Transverse colon (tissue), 4 donors: ENCODE measurements around the gene OOSP4B. TPM values are rescaled to one million over a fixed set of nuclear protein-coding genes. Genes with fewer than 3 reads are reported as not detected.

Experiments
- DNase-seq: peaks from one replicate; pipeline ENCODE4 v3.0.0-alpha.2; 2019
- H3K27ac ChIP-seq, 4 donors: fragments of 200-600 bp; sonication (generic); 2 replicates each; pipeline ENCODE4 v1.5.1; 2016 to 2018; ENCODE audit warnings: inconsistent platforms in 4 of 4
- H3K27me3 ChIP-seq: fragments of 200-600 bp; sonication (generic); 2 replicates; pipeline ENCODE4 v1.5.1; 2017; ENCODE audit warnings: inconsistent platforms
- H3K36me3 ChIP-seq, 4 donors: fragments of 200-600 bp; sonication (generic); 2 replicates each; pipeline ENCODE4 v1.5.1; 2017 to 2019; ENCODE audit warnings: inconsistent platforms in 4 of 4
- H3K4me1 ChIP-seq, 4 donors: fragments of 200-600 bp; sonication (generic); 2 replicates each; pipeline ENCODE4 v1.5.1; 2017 to 2020; ENCODE audit warnings: inconsistent platforms in 4 of 4
- H3K4me3 ChIP-seq, 4 donors: fragments of 200-600 bp; sonication (generic); 1 replicate in 1 of 4; 2 replicates in 3 of 4; pipeline versions ENCODE4 v1.5.1 to v1.6.1; 2017 to 2019; ENCODE audit warnings: inconsistent platforms in 4 of 4
- H3K9me3 ChIP-seq, 2 donors: fragments of 200-600 bp; sonication (generic); 2 replicates each; pipeline ENCODE4 v1.5.1; 2017 to 2019; ENCODE audit warnings: inconsistent platforms in 2 of 2
- EP300 ChIP-seq: sonication (generic); formaldehyde crosslinking; IDR thresholded peaks from one replicate; pipeline ENCODE4 v1.6.1; 2017; ENCODE audit warnings: antibody characterized with exemption, low read depth
- POLR2A ChIP-seq: fragments of 450-650 bp; IDR thresholded peaks from one replicate; pipeline ENCODE4 v1.6.1; 2016; ENCODE audit warnings: antibody characterized with exemption, mild to moderate bottlenecking, moderate library complexity
- POLR2AphosphoS5 ChIP-seq, 3 donors: sonication (generic); formaldehyde crosslinking; IDR thresholded peaks; one replicate each; pipeline ENCODE4 v1.6.1; 2016; ENCODE audit warnings: antibody characterized with exemption in 3 of 3
- WGBS, 2 donors: methylation state at CpG; one replicate each; pipeline ENCODE4 v1.1.5; 2018; ENCODE audit warnings: low coverage in 1 of 2; 5-methylcytosine and 5-hydroxymethylcytosine counted together
- in situ Hi-C, 4 donors: fragments of 200-750 bp; cut with MboI; loops; one replicate each; pipeline versions ENCODE4 v1.15.0 to v1.15.1; 2017; ENCODE audit warnings: low sequenced_read_pairs in 3 of 4, low pct_ligation_motif_present in 1 of 4, low pct_unique_long_range_greater_than_20kb in 1 of 4
- intact Hi-C: fragments of 100-400 bp; cut with DNase I; formaldehyde crosslinking; loops from one replicate; pipeline ENCODE4 v1.15.1; 2023; ENCODE audit warnings: low total_unique reads
- total RNA-seq, 4 donors: library from RNA; depleted of rRNA; stranded (reverse); fragments of >200 nt; gene quantifications; one replicate each; pipeline ENCODE4 v1.1.0, GENCODE V29; 2016
- TF ChIP-seq, protein P1 (sequence below), 5 experiments: fragments of 200-600 bp in 3 of 5; fragments of 450-650 bp in 2 of 5; sonication (generic) in 3 of 5; IDR thresholded peaks; 1 replicate in 2 of 5; 2 replicates in 3 of 5; pipeline ENCODE4 v1.5.1; 2016 to 2017; ENCODE audit warnings: antibody characterized with exemption in 5 of 5, inconsistent platforms in 3 of 5, mild to moderate bottlenecking in 2 of 5, moderate library complexity in 1 of 5

OOSP4B gene
- total RNA-seq, 4 donors from 2014 or later, result not detected

DNA sequence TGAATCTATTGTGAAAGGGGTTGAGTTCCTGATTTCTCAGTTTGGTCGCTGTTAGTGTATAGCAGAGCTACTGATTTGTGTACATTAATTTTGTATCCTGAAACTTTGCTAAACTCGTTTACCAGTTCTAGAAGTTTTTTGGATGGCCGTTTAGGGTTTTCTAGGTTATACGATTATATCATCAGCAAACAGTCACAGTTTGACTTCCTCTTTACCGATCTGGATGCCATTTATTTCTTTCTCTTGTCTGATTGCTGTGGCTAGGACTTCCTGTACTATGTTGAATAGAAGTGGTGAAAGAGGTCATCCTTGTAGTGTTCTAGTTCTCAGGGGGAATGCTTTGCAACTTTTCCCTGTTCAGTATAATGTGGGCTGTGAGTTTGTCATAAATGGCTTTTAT is 24.6 kb upstream of the OOSP4B start:
- no peaks in the 10 kb centered on the region for H3K27me3 ChIP-seq
- DNase-seq, result no peak
- WGBS, 2 donors, result 59 to 67% methylated on average over 4 to 5 of the region's 5 CpGs
- H3K4me1 ChIP-seq, result no peaks in the 10 kb centered on the region
- in situ Hi-C loops (no loop called here), intact Hi-C loops (no loop called here)
- no peak overlapping the region for H3K4me3 ChIP-seq
- TF ChIP-seq POLR2AphosphoS5 (IDR thresholded peaks at IDR 0.05) (no peak), EP300 (no peak), POLR2A (no peak)
- TF ChIP-seq, protein P1, sequence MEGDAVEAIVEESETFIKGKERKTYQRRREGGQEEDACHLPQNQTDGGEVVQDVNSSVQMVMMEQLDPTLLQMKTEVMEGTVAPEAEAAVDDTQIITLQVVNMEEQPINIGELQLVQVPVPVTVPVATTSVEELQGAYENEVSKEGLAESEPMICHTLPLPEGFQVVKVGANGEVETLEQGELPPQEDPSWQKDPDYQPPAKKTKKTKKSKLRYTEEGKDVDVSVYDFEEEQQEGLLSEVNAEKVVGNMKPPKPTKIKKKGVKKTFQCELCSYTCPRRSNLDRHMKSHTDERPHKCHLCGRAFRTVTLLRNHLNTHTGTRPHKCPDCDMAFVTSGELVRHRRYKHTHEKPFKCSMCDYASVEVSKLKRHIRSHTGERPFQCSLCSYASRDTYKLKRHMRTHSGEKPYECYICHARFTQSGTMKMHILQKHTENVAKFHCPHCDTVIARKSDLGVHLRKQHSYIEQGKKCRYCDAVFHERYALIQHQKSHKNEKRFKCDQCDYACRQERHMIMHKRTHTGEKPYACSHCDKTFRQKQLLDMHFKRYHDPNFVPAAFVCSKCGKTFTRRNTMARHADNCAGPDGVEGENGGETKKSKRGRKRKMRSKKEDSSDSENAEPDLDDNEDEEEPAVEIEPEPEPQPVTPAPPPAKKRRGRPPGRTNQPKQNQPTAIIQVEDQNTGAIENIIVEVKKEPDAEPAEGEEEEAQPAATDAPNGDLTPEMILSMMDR (IDR thresholded peaks at IDR 0.05), result no peak
- no peak overlapping the region for H3K27ac ChIP-seq
- H3K36me3 ChIP-seq, result no peaks in the 10 kb centered on the region
- H3K9me3 ChIP-seq, result peaks cover 0 to 12% of the 10 kb centered on the region in 2 donors

DNA sequence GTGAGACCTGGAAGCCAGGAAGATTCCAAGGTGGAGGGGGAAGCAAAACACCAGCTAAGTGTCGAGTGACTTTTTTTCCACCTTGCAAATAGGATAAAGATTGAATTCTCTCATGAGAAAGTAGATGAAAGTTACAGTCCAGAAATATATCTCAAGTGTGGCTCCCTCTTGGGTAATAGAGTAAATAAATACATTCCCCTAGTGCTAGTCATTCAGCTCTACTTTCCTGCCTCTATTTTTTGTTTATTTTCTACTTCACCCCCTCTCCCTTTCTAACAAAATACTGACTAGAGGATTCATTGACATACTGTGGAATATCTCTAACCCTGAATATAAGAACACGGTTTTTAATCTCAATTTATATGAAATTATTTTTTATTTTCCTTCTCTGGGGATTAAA is 19.2 kb upstream of the OOSP4B start:
- intact Hi-C loops, result no loop called here
- in situ Hi-C loops, result no loop called here
- 65 to 71% methylated on average over 2 of the region's 2 CpGs for WGBS, 2 donors
- H3K27me3 ChIP-seq, result no peaks in the 10 kb centered on the region
- no peaks in the 10 kb centered on the region for H3K4me1 ChIP-seq
- H3K36me3 ChIP-seq, result no peaks in the 10 kb centered on the region
- H3K27ac ChIP-seq, result no peak overlapping the region
- H3K4me3 ChIP-seq, result no peak overlapping the region
- no peak for DNase-seq
- TF ChIP-seq, protein P1 (IDR thresholded peaks at IDR 0.05), result no peak
- TF ChIP-seq EP300, result no peak
- TF ChIP-seq POLR2AphosphoS5 (IDR thresholded peaks at IDR 0.05), result no peak
- TF ChIP-seq POLR2A, result no peak
- H3K9me3 ChIP-seq, result no peaks in the 10 kb centered on the region

DNA sequence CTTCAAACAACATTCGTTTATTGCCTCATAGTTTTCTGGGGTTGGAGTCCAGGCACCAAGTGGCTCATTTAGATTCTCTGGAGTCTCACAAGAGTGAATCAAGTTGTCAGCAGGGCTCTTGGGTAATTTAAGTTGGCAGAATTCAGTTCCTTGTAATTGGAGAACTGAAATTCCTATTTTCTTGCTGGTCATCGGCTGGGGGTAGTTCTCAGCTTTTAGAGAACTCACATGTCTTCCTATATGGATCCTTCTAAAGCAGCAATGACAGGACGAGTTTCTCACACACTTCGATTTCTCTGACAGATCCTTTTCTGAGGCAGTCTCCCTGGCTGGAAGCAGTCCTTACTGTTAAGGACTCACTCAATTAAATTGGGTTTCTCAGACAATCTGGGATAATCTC is 17.3 kb upstream of the OOSP4B start:
- WGBS, 2 donors, result 64 to 92% methylated on average over 2 to 4 of the region's 4 CpGs
- in situ Hi-C loops (no loop called here), intact Hi-C loops (no loop called here)
- Histone ChIP-seq H3K4me3 (no peak overlapping the region), H3K36me3 (no peaks in the 10 kb centered on the region), H3K9me3 (no peaks in the 10 kb centered on the region), H3K4me1 (no peaks in the 10 kb centered on the region), H3K27ac (no peak overlapping the region), H3K27me3 (no peaks in the 10 kb centered on the region)
- no peak for DNase-seq
- TF ChIP-seq POLR2A (no peak), EP300 (no peak), POLR2AphosphoS5 (IDR thresholded peaks at IDR 0.05) (no peak)
- TF ChIP-seq, protein P1 (IDR thresholded peaks at IDR 0.05), result no peak

DNA sequence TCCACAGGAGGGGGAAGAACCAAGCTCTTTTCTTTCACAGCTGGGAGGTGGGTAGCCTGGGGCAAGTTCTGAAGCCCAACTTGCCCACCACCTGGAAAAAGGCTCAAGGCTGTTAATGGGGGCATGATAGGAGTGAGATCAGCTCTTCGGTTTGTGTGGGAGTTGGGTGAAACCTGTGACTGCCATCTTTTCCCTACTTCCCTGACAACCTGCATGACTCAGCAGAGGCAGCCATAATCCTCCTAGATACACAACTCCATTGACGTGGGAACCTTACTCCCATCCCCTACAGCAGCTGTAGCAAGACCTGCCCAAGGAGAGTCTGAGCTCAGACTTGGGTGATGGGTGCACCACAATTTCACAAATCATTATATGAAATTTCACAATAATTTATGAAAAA is 13.3 kb upstream of the OOSP4B start:
- in situ Hi-C loops (no loop called here), intact Hi-C loops (no loop called here)
- TF ChIP-seq POLR2A (no peak), EP300 (no peak)
- TF ChIP-seq, protein P1 (IDR thresholded peaks at IDR 0.05), result no peak
- Histone ChIP-seq H3K27ac (no peak overlapping the region), H3K4me3 (no peak overlapping the region), H3K27me3 (no peaks in the 10 kb centered on the region), H3K9me3 (no peaks in the 10 kb centered on the region), H3K4me1 (no peaks in the 10 kb centered on the region), H3K36me3 (no peaks in the 10 kb centered on the region)
- DNase-seq, result no peak
- 72 to 80% methylated on average over 1 to 2 of the region's 2 CpGs for WGBS, 2 donors
